CD8-positive, alpha-beta memory T cell (primary cell): ENCODE results near the gene KDM6B. TPM values are rescaled to one million over a fixed set of nuclear protein-coding genes. Genes with fewer than 3 reads are reported as not detected.

Experiments
- CTCF ChIA-PET: fragments of 350-600 bp; sonication (Branson Sonifier 250); formaldehyde crosslinking; loops from one replicate; lab custom pipeline; 2021; ENCODE audit warnings: antibody characterized with exemption; lab: Charles Lee
- POLR2A ChIA-PET: fragments of 350-600 bp; sonication (Branson Sonifier 250); formaldehyde crosslinking; loops from one replicate; lab custom pipeline; 2021; ENCODE audit warnings: antibody characterized with exemption; lab: Charles Lee
- DNase-seq, 5 donors: peaks; one replicate each; pipeline versions ENCODE4 v3.0.0 to v3.0.0-alpha.2; 2020 to 2022; ENCODE audit warnings: mixed read lengths in 1 of 5
- H3K27ac ChIP-seq: one replicate; pipeline ENCODE4 v1.7.0; 2013; ENCODE audit warnings: low read depth, mild to moderate bottlenecking, low read length, moderate library complexity
- H3K27me3 ChIP-seq: 2 replicates; pipeline ENCODE4 v1.7.0; 2013; ENCODE audit warnings: low read length, mild to moderate bottlenecking; ENCODE audit not compliant: insufficient read depth, poor library complexity, severe bottlenecking
- H3K36me3 ChIP-seq: 2 replicates; pipeline ENCODE4 v1.7.0; 2013; ENCODE audit warnings: mild to moderate bottlenecking, low read length, moderate library complexity; ENCODE audit not compliant: insufficient read depth
- H3K4me1 ChIP-seq: 2 replicates; pipeline ENCODE4 v1.7.0; 2013; ENCODE audit warnings: mild to moderate bottlenecking, low read length, moderate library complexity; ENCODE audit not compliant: insufficient read depth
- H3K4me3 ChIP-seq: 2 replicates; pipeline ENCODE4 v1.7.0; 2013; ENCODE audit warnings: mild to moderate bottlenecking, low read length
- H3K9me3 ChIP-seq: 2 replicates; pipeline ENCODE4 v1.7.0; 2013; ENCODE audit warnings: mild to moderate bottlenecking, low read length
- H3K27ac Mint-ChIP-seq, 8 donors: one replicate each; pipeline ENCODE4 v1.8.0; 2020 to 2021; ENCODE audit warnings: mixed read lengths in 8 of 8, mild to moderate bottlenecking in 6 of 8, inconsistent platforms in 3 of 8, moderate library complexity in 3 of 8
- H3K27me3 Mint-ChIP-seq, 2 donors: one replicate each; pipeline ENCODE4 v1.8.0; 2020 to 2021; ENCODE audit warnings: mixed read lengths in 2 of 2, mild to moderate bottlenecking in 1 of 2, moderate library complexity in 1 of 2
- H3K36me3 Mint-ChIP-seq, 3 donors: one replicate each; pipeline ENCODE4 v1.8.0; 2020 to 2021; ENCODE audit warnings: mixed read lengths in 3 of 3, inconsistent platforms in 1 of 3, mild to moderate bottlenecking in 1 of 3
- H3K4me1 Mint-ChIP-seq, 3 donors: one replicate each; pipeline ENCODE4 v1.8.0; 2020 to 2021; ENCODE audit warnings: mixed read lengths in 3 of 3, inconsistent platforms in 1 of 3, mild to moderate bottlenecking in 1 of 3
- H3K4me3 Mint-ChIP-seq, 7 donors: one replicate each; pipeline ENCODE4 v1.8.0; 2020 to 2021; ENCODE audit warnings: mixed read lengths in 7 of 7, mild to moderate bottlenecking in 6 of 7, moderate library complexity in 4 of 7, inconsistent platforms in 2 of 7
- H3K9me3 Mint-ChIP-seq, 5 donors: one replicate each; pipeline ENCODE4 v1.8.0; 2020 to 2022; ENCODE audit warnings: mixed read lengths in 5 of 5, mild to moderate bottlenecking in 3 of 5, moderate library complexity in 2 of 5, inconsistent platforms in 1 of 5
- polyA plus RNA-seq: library from polyadenylated mRNA; unstranded; fragments of 300-500 nt; fragmentation: Illumina TruSeq; gene quantifications from one replicate; pipeline ENCODE4 v1.2.3, GENCODE V29; 2021
- total RNA-seq, 2 experiments: library from RNA; stranded (reverse); gene quantifications; one replicate each; pipeline ENCODE4 v1.2.3, GENCODE V29; 2021

KDM6B gene
- total and polyA plus RNA-seq, 3 experiments from 2014 or later, result 1.2 to 89.7 (median 84.2) TPM

DNA sequence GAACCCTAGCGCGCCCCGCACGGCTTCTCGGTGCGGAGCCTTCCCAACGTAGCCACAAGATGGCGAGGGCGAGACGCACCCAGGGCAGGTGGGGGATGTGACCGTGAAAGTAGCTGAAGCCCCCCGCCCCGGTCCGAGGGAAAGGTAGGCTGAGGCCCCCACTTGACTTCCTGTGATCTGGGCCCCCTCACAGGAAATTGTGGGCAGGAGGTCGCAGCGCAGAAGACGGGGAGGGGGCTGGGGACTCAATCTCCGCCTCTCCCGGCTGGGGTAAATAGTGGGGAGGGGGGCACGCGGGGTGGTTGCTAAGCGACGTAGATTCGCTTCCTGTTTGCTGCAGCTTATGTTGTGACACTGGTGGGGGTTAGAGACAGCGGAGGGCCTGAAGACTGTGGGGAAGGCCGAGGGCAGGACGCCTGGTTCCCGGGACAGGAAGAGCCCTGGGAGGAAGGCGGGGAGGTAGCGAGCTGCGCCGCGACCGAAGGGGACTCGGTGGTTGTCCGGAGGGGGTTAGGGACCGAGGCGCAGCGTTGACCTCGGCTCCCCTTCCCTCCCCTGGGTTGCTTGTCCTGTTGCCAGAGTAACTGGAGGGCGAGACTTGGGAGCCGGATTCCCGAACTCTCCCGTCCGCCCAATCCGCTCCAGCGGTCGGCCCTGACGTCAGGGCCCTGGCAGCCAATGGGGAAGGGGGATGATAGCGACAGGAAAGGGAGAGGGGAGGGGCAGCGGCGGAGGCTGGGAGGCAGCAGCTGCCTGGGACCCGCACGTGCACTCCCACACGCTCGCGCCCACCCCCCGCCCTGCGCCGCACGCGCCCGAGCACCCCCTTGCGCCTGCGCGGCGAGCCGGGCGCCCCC is 1.2 kb downstream of the KDM6B start:
- Mint-ChIP-seq H3K27ac (peak overlapping the region; percentile 99 to 100 (median 99)), H3K27me3 (peaks cover 9% of the 10 kb centered on the region in 2 donors), H3K4me1 (peaks cover 46 to 53% (median 48%) of the 10 kb centered on the region in 3 donors), H3K36me3 (peaks cover 0 to 23% (median 0%) of the 10 kb centered on the region in 3 donors), H3K9me3 (peaks cover 0 to 5% (median 0%) of the 10 kb centered on the region in 5 donors), H3K4me3 (peak overlapping the region; percentile 90 to 100 (median 95))
- peak overlapping the region; percentile 86 for H3K4me3 ChIP-seq
- ChIA-PET CTCF (interaction anchor here (0.8 to 7.1 kb wide), 21 partner anchors 8 to 239 kb away, joined by 3 to 69 read pairs (median 5); partner anchors contain the start of genes CYB5D1, NAA38, RNF227 and TP53), POLR2A (interaction anchor here (0.7 to 5.2 kb wide), 13 partner anchors 9 to 459 kb away, joined by 3 to 46 read pairs (median 3); partner anchors contain the start of genes CYB5D1, NAA38, RNF227 and TMEM88)
- no peaks in the 10 kb centered on the region for H3K36me3 ChIP-seq
- DNase-seq, result peak; percentile 88 to 96 (median 90)
- peaks cover 5% of the 10 kb centered on the region for H3K27me3 ChIP-seq
- no peaks in the 10 kb centered on the region for H3K9me3 ChIP-seq
- H3K27ac ChIP-seq, result peak overlapping the region; percentile 98
- peaks cover 44% of the 10 kb centered on the region for H3K4me1 ChIP-seq

DNA sequence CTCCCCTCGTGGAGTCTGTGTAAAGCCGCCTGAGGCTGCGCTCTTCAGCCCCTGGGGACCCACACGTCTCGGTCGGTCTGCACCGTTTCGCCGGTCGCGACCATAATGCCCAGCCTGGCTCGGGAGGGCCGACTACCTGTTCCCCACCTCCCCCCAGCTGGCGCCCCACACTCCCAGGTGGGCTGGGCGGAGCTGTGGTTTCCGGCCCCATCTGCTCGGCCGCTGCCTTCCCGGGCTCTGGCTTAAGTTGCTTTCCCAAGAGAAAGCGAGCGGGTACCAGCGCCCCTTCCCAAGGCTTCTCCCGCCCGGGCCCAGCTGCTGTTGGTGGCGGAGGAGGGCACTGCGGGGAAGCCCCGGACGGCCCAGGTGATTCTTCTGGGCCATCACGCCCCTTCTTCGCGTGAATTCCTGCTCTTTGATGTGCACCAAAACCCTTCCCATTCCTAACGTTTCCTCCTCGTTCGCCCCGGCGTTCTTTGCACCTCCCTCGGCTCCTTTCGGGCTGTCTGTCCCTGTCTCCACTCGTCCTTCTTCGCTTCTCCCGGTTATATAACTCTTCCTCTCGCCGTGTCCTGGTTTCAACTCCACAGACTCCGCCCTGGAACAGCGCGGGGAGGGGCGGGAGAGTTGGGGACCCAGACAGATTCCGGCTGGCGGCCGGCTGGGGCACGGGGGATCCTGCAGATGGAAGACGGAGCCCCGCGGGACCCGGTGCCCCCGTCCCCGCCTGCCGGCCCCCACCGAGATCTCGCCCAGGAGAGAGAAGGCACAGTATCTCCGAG is 2.0 kb downstream of the KDM6B start:
- Histone ChIP-seq H3K4me3 (peak overlapping the region; percentile 86), H3K36me3 (no peaks in the 10 kb centered on the region), H3K27me3 (no peaks in the 10 kb centered on the region), H3K27ac (peak overlapping the region; percentile 98), H3K9me3 (no peaks in the 10 kb centered on the region), H3K4me1 (peaks cover 52% of the 10 kb centered on the region)
- H3K4me3 Mint-ChIP-seq, result peak overlapping the region; percentile 87 to 100 (median 95)
- CTCF ChIA-PET, result interaction anchor here (0.8 to 7.1 kb wide), 16 partner anchors 7 to 238 kb away, joined by 3 to 69 read pairs (median 6); partner anchors contain the start of genes CYB5D1, NAA38, RNF227 and TP53
- H3K27ac Mint-ChIP-seq, result peak overlapping the region; percentile 97 to 100 (median 99)
- peak in 3 of 5 donors; percentile 55 to 62 (median 62) for DNase-seq
- peaks cover 0 to 5% (median 0%) of the 10 kb centered on the region in 5 donors for H3K9me3 Mint-ChIP-seq
- H3K4me1 Mint-ChIP-seq, result peaks cover 54 to 61% (median 56%) of the 10 kb centered on the region in 3 donors
- H3K27me3 Mint-ChIP-seq, result peaks cover 6 to 11% of the 10 kb centered on the region in 2 donors
- POLR2A ChIA-PET, result interaction anchor here (0.7 to 5.2 kb wide), 6 partner anchors 8 to 459 kb away, joined by 3 to 46 read pairs (median 5); partner anchors contain the start of genes CYB5D1, NAA38, RNF227 and TMEM88
- H3K36me3 Mint-ChIP-seq, result peaks cover 0 to 30% (median 0%) of the 10 kb centered on the region in 3 donors

DNA sequence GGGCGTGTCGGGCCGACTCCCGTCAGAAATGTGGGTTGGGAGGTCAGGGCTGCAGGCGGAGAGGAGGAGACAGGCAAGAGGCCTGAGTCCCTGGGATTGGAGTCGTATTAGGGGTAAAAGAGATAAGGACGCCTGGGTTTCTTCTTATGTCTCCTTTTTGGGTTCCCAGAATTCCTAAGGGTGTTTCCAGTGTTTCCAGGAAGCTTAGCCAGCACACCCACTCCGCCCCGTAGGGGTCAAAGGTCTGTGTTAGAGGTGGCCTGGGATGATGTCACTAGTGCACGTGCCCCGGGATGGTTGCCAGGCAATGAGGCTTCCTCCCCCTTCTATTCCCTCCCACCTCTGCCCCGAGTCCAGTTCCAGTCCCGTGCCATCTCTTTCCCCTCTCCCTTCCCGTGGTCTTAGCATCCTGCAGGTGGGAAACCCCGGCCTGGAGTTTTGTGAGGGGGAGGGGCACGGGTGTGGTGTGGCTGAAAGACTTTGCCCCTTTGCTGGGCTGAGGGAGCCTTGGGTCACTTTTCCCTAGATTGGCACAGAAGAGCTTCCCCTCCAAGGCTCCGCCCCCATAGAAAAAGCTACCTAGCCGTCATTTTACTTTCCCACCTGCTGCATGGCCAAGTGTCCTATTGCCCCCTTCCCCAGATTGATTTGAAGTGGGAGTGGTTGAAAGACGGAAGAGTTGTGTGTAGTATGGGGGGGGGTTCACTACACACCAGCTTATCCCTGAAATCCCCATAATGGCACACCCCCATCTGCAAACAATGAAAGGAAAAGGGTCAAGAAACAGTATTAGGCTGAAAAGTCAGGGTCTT is 2.8 kb downstream of the KDM6B start:
- H3K36me3 ChIP-seq, result no peaks in the 10 kb centered on the region
- Mint-ChIP-seq H3K36me3 (peaks cover 0 to 35% (median 0%) of the 10 kb centered on the region in 3 donors), H3K27me3 (peaks cover 2 to 9% of the 10 kb centered on the region in 2 donors), H3K4me1 (peaks cover 59 to 67% (median 62%) of the 10 kb centered on the region in 3 donors), H3K9me3 (peaks cover 0 to 5% (median 0%) of the 10 kb centered on the region in 5 donors), H3K27ac (peak overlapping the region; percentile 97 to 100 (median 99)), H3K4me3 (peak overlapping the region; percentile 87 to 100 (median 95))
- peaks cover 56% of the 10 kb centered on the region for H3K4me1 ChIP-seq
- ChIA-PET CTCF (interaction anchor here (1.3 to 7.1 kb wide), 3 partner anchors 9 to 155 kb away, joined by 3 to 69 read pairs (median 28); no protein-coding TSS in a partner anchor), POLR2A (interaction anchor here (1.4 to 5.2 kb wide), 3 partner anchors 7 to 79 kb away, joined by 3 to 46 read pairs (median 44); partner anchors contain the start of genes CYB5D1, NAA38, RNF227 and TMEM88)
- peak overlapping the region; percentile 98 for H3K27ac ChIP-seq
- no peaks in the 10 kb centered on the region for H3K27me3 ChIP-seq
- peak overlapping the region; percentile 86 for H3K4me3 ChIP-seq
- peak; percentile 40 to 78 (median 60) for DNase-seq
- H3K9me3 ChIP-seq, result no peaks in the 10 kb centered on the region

DNA sequence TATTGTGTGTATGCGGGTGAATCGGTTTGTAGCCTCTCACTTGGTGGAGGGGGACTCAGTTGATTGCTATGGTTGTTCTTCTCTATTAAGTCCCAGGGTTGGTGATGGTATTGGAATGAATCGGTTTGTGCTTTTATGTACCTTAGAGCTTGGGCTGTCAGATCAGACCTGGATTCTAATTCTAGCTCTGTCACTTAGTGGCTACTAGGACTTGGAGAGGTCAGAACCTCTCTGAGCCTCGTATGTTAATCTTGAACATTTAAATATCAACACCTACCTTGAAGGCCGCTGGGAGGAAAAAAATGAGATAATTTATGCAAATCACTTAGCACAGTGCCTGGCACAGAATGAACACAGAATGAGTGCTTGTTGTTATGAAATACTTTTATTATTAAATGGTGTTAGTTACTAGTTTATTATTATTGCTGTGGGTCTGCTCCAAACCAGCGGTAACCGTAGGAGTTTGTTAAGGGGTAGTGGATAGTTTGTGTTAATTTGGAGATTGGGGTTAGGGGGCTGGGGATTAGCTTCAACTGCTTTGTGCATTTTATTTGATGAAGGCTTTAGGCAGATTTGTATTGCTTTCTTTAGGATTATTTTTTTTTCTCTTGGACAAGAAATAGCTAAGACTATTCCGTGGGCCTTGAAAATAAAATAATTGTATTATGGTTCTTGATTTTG is 3.5 kb downstream of the KDM6B start:
- Mint-ChIP-seq H3K4me1 (peaks cover 63 to 74% (median 69%) of the 10 kb centered on the region in 3 donors), H3K9me3 (peaks cover 0 to 9% (median 0%) of the 10 kb centered on the region in 5 donors), H3K4me3 (peak overlapping the region; percentile 87 to 100 (median 95)), H3K27me3 (peaks cover 0 to 15% of the 10 kb centered on the region in 2 donors), H3K36me3 (peaks cover 0 to 40% (median 0%) of the 10 kb centered on the region in 3 donors), H3K27ac (peak overlapping the region; percentile 97 to 100 (median 99))
- Histone ChIP-seq H3K4me3 (peak overlapping the region; percentile 86), H3K27me3 (no peaks in the 10 kb centered on the region), H3K4me1 (peaks cover 56% of the 10 kb centered on the region), H3K9me3 (no peaks in the 10 kb centered on the region), H3K36me3 (no peaks in the 10 kb centered on the region), H3K27ac (peak overlapping the region; percentile 98)
- POLR2A ChIA-PET, result interaction anchor here (0.6 to 5.2 kb wide), 6 partner anchors 6 to 606 kb away, joined by 3 to 46 read pairs (median 6); partner anchors contain the start of genes CYB5D1, NAA38, RNF227 and TMEM88
- CTCF ChIA-PET, result interaction anchor here (1.3 to 7.1 kb wide), 2 partner anchors 13 to 154 kb away, joined by 3 to 69 read pairs; no protein-coding TSS in a partner anchor
- DNase-seq, result peak in 1 of 5 donors; percentile 27

DNA sequence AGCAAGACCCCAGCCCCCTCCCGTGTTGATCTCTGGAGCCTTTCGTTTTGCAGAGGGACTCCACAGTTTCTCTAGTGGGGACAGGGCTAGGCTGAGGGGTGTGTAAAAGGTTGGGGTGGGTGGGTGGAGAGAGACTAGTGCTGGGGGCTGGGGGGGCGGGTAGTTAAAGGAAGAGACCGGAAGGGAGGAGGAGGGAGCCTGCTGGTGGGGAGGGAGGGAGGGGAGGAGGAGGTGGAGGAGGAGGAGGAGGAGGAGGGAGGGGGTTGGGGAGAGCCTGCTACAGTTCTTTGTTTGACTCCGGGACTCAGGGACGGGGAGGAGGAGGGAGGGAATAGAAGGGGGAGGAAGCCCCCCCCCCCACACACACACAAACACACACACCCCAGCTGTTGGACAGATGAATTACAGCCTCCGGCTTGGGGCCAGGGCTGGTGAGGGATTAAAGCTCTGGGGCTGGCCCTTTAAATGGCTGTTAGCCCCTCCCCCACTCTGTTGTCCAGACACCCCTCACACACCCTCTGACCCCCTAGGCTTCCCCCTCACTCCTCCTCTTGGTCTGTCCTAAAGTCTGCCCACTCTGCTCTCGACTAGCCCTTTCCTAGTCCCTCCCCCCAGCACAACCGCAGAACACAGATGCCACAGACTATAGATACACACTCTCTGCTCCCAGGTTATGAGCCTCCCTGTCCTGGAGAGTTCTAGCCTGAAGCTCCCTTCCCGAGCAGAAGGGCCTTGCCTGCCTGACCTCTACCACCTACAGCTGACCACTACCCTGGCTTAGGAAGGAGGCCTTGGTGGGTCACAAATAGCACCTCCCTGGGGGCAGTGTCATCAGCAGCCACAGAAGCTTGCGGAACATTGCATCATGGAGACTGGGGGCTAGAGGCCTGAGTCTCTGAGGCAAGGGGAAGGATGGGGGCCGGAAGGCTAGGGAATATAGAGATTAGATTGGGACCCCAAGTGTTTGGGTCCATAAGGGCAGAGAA is 4.4 kb downstream of the KDM6B start:
- H3K36me3 ChIP-seq, result no peaks in the 10 kb centered on the region
- ChIA-PET POLR2A (interaction anchor here (0.6 to 5.2 kb wide), 4 partner anchors 18 to 78 kb away, joined by 3 to 46 read pairs (median 4); partner anchors contain the start of genes CYB5D1, NAA38, RNF227 and TMEM88), CTCF (interaction anchor here (1.4 to 7.1 kb wide), 2 partner anchors 12 to 13 kb away, joined by 4 to 69 read pairs; no protein-coding TSS in a partner anchor)
- H3K4me3 Mint-ChIP-seq, result peak overlapping the region; percentile 87 to 100 (median 95)
- H3K9me3 Mint-ChIP-seq, result peaks cover 0 to 10% (median 0%) of the 10 kb centered on the region in 5 donors
- peaks cover 54% of the 10 kb centered on the region for H3K4me1 ChIP-seq
- peak in 1 of 5 donors; percentile 44 for DNase-seq
- H3K27me3 Mint-ChIP-seq, result peaks cover 0 to 19% of the 10 kb centered on the region in 2 donors
- H3K27ac ChIP-seq, result peak overlapping the region; percentile 98
- H3K4me3 ChIP-seq, result peak overlapping the region; percentile 2
- H3K27ac Mint-ChIP-seq, result peak overlapping the region; percentile 99 to 100 (median 99)
- H3K36me3 Mint-ChIP-seq, result peaks cover 0 to 47% (median 0%) of the 10 kb centered on the region in 3 donors
- no peaks in the 10 kb centered on the region for H3K9me3 ChIP-seq
- peaks cover 65 to 74% (median 71%) of the 10 kb centered on the region in 3 donors for H3K4me1 Mint-ChIP-seq
- H3K27me3 ChIP-seq, result no peaks in the 10 kb centered on the region
